T-helper 2 cell (primary cell): ENCODE data around the gene UBR4.

Experiments used
- DNase-seq, 5 experiments: peaks; one replicate each; pipeline versions ENCODE4 v3.0.0 to v3.0.0-alpha.2; 2012 to 2022

The UBR4 gene

DNA sequence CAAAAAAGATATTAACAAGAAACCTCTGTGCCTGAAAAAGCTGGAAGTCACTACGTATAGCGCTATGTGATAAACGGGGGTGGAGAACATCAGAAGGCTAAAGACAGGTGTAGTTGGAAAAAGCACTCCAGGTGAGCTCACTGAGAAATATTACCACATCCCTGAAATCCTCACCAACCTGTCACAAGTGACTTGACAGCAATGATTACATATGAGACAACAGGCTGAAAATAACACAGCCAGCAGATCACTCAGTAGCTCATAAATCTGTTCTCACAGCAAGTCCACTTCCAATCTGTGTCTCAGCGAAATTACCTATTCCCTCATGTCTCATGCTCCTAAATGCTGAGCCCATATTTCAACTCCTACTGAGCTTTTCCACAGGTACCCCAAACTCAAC is 120.5 kb downstream of the UBR4 start:
- no peak for DNase-seq

DNA sequence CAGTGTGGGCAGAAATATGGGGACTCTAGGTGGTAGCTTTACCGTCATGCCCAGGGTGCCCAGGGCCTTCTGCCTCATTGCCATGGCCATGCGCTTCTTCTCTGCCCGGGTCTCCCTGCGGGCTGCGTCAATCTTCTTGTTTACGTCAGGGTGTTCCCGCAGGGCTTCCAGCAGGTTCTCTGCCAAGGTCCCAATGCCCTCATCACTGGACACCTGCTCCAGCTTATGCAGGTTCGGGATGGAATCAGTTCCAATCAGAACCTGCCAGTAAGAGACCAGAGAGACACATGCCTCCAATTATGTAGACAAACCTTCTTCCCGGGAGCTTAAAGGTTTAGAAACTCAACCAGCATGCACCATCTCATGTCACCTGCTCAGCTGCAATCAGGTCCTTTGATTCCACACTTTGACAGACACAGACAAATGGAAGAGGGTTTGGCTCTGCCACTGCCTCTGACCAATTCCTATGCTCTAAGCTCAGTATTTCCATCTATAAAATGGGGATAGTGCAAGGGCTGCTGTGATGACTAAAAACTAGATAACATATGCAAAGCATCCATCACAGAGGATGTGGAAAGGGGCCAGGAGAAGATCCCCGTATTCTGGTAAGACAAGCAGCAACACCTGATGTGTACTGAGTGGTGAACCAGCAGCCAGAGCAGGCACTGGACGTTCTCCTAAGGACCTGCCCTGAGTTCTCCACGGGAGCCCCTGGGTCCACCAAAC is 121.2 kb downstream of the UBR4 start:
- no peak for DNase-seq

DNA sequence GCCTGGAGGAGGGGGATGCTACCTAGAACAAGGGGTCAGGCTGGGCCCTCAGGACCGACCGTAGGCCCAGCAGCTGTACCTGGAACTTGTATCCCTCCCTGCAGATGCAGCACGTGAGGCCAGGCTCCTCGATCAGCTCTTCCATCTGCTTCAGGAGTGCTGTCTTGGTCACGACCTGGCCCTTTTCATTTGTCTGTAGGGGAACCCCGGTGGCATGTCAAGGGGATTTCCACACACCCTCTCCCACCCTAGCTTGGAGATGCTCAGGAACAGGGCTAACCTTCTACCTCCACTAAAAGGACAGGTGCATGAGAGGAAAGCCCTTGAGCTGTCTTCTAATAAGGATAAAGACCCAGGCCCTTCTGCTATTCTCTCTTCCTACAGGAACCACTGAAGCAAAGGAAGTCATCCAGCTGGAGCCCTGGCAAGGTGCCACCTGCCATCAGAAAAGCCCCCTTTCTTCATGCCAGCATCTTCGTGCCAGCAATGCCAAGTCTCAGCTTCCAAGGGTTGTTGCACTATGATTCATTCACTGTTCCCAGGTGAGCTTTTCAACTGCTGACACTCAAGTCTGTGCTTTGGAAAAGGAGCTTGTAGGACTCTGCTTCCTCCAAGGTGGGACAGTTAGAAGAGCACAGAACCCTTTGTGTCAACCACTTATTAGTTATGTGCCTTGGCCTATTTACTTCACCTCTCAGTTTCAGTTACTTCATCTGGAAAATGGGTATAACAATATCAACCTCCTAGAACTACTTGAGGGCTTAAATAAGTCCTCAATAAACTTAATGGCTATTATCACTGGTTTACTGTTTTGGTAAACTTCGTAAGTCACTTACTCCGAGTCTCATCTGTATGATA is 122.1 kb downstream of the UBR4 start:
- DNase-seq, result peak in 1 of 5 experiments; percentile 30

DNA sequence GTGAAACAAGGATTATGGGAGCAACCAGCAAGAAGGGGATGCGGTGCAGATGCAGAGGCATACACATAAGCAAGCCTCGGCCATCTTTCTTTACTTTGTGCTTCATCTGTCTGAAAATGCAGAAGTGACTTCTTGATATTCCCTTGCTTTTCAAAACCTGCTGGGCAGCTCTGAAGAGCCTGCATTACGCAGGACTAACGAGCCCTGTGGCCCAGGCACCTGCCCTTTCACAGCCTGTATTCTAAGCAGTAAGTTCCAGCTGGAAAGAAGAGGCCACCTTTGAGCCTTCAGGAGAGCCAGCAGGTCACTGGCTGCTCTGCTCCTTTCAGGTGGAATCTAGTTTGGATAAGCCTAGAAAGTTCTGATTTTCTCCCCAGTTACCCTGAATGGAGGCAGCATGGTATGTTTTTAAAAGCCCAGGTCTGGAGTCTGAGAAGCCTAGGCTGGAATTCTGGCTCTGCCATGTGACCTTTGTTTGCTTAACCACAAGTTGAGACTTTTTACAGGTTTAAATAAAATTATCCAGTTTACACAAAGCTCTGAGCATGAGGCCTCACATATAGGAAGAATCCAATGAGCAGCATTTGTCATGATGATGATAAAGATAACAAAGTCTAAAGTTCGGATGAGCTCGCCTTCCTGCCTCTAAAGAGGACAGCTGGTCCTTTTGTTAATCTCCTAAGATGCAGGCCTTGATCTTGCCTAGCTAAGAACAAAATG is 122.9 kb downstream of the UBR4 start:
- no peak for DNase-seq

DNA sequence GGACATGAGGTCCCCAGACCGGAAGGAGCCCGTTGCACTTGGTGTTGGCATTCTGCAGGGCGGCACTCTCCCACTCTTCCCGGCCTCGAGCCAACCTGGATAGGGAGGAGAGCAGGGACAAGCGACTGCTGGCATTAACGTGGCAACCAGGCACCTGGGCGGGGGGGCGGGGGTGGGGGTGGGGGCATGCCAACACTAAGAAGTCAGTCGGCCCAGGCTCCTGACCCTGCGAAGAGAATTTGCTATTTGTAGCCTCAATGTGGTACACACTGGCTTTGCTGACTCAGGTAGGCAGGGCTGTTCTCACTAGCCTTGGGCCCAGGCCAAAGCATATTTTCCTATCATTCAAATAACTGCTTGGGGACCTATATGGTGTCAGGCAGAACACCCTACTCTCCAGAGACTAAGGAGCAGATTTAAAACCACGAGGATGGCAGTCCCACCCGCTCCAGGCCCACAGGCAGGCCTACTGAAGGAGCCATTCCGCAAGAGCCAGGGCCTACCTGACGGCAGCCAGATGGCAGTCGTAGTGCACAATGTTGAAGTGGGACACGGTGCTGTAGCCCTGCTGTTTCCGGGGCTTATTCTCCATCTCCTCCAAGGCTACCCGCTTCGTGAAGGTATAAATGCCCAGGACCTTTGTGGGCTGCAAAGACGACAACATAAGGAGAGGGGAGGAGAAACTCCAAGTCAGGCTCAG is 123.7 kb downstream of the UBR4 start:
- DNase-seq, result no peak

DNA sequence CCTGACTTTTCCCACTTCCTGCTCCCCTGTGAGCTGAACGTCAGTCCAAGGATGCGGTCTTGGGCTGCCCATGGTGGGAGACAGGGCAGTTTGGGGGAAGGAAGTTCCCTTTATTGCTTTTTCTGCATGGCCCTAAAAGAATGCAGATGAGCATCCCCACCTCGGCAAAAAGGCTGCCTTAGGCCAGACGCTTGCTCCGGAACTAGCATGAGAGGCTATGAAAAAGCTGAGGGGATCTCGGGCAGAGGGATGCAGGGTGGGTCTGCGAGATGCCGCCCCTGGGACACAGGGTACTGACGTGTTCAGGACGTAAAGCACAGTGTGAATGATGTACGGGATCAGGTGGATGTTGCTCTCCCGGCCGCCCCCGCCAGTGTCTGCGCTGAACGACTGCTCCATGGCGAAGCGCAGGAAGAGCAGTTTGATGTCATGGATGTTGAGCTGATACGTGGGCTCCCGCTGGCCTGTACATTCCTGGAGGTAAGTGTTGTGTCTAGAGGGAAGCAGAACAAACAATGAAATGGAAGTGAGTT is 125.8 kb downstream of the UBR4 start:
- no peak for DNase-seq

DNA sequence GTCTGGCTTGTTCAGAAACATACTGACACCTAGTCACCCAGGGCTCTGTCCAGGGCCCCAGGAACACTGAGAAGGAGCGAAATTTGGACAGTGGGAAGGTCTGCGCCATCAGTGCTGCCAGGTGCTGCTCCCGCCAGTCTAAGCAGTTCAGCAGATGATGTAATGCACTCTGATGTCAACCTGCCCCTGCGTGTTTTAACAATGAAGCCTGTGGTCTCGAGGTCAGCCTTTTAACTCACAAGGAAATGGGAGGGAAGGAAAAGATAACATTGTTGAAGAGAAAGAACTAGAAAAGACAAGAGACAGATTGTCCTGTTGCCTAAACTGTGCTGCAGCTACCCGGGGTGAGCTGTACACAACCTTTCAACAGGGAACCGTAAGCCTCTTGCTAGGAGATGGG is 127.0 kb downstream of the UBR4 start:
- no peak for DNase-seq

DNA sequence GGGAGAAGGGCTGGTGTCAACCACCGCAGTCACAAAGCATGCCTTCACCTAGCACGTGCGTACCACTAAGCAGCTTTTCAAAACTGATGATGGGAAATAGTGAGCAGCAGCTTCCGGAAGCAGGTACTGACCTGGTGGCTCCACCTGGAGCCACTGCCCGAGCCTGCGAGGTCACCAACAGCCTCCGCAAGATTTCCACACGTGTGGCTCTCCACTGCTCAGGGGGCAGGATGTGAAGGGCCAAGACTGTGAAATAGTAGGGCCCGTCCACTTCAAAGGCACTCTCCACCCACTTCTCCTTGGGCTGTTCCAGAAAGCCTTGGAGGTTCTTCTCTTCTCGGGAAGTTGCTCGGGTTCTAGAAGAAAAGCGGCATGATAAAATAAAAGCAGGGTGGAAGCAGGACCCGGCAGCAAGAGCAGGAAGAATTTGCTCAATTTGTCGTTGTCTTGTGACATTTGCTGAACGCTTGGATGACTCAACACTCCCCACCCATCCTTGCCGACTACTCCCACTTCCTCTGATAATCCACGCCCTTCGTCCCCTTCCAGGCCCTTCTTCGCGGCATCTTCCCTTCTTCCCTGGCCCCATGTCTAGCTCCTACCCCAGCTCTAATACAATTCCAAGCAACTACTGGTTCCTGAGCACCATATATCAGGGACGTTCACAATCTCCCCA is 128.7 kb downstream of the UBR4 start:
- no peak for DNase-seq

DNA sequence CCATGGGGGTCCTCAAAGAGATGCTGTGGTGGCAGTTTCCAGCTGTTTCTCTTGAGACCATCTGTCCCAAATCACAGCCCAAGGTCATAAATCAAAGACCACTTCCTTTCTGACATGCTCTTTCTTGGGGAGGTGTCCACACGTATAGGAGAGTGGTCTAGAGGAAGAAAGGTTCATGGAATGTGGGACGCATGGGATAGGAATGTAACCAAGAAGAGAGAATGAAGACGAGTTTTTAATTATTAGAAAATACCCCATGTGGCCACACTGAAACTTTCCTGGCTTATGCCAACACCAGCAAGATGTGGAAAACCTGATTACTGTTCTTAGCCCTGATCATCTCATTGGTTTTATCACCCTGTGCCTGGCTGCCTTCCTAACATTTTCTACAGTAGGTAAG is 129.3 kb downstream of the UBR4 start:
- DNase-seq, result no peak

DNA sequence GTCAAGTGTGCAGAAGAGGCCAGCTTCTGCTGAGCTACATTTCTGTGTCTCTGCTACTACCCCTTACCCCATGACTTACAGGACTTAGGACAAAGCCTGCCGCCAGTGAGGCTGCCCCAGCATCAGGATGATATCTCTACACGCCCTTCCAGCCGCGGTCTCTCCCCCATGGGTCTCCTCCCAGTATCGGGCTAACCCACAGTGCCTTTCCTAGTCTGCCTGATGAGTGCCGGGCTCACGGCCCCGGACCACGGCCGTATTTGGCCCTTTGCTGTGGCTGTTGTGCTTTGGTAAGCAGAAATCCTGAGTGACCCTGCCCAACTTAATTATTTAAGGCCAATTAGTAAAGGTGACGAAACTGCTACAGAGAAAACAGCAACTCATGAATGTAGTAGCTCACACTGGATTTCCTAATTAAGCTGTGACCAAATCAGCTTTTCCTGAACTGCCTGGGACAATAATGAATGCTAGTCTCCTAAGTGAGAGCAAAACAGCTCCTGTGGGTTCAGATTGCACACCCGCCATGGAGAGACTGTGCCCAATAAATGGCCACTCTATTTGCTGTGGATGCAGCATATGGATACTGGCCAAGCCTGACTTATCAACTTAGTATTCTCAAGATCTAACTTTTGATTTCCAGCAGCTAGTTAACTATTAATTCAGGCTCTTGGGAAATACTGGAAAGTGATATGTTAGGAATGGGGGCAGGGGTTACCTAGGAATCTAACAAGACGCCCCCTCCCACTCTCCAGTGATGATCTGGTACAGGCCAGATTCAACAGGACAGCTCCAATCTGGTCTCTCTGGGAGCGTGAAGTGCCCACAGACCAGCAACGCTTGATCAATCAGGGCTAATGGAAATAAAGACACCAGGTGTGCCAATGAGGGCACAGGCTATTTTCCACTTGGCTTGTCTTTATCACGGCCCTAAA is 130.3 kb downstream of the UBR4 start:
- DNase-seq, result no peak

DNA sequence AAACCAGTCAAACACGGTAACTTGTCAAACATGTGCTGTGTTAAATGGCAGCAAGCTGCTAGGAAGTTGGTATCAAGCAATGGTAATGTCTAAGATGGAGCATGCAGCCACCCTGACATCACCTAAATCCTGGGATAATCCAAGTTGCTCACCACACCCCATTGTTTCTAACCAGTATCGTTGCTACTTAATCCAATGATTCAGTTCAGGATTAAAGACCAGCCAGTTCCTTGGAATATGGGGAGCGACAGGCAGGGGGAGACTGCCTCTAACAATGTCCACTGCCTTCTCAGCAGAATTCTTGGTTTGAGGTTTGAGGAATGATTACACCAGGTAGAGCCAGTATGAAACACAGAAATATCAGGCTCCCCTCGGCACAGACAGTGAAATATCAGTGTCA is 131.5 kb downstream of the UBR4 start:
- DNase-seq, result no peak

DNA sequence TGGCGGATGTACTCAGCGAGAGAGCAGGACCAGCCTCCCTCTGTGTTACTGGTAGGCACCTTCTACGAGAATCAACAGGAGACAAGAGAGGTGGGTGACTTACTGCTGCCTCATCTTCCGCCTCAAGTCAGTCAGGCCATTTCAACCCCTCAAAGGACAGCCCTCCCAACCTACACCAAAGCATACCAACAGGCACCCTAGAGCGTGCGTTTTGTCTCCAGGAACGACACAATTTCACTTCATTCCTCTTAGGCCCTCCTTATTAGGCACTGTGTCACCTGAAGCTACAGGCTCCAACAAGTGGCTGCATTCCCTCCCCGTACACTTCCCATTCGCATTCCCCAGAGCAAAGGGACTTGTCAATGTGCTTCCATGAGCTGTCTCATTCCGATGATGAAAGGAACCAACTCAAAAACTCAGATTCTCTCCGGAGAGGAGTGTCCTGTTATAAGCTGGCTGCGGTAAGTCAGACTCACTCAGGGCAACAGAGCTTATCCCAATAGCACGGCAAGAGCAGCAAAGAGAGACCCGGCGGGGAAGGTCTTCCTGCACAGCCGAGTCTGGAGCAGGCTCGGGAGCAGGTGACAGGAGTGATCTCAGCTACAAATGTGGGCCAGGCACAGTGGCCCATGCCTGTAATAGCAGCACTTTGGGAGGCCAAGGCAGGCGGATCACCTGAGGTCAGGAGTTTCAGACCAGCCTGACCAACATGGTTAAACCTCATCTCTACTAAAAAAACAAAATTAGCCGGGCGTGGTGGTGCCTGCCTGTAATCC is 133.0 kb downstream of the UBR4 start:
- DNase-seq, result no peak

DNA sequence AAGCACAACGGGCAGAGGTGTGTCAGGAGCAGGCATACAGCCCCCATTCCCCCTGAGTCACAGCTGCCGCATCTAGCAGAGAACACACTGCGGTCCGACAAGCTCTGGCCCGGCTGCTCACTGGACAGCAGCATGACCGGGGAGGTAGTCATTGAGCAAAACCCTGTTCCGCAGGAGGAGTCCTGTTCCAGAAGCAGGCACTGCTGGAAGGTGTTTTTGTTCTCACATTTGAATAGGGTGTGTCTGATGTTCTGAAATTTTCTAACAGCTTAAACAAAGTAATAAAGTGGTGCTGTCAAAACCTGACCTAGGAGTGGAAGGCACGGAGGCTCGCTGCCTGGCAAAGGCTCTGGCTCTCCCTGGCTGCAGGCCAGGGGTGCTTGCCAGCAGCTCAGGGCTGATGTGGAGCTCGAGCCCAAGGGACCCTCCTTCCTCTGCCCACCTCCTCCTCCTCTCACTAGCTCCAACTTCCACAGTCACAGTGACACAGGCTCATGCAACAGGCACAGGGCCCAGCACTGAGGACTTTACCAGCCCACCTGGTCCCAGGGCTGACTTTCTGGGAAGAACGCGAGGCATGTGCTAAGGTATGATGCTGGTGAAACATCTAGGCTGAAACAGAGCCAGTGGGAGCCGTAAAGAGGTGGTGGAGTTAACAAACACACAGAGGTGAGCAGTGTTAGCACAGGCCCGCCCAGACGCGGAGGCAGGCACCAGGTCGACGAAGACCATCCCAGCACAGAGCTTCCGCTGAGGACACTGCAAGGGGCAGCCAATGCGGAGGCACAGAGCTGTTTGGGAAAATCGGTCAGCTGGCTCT is 135.0 kb downstream of the UBR4 start:
- DNase-seq, result peak in 1 of 5 experiments; percentile 48

DNA sequence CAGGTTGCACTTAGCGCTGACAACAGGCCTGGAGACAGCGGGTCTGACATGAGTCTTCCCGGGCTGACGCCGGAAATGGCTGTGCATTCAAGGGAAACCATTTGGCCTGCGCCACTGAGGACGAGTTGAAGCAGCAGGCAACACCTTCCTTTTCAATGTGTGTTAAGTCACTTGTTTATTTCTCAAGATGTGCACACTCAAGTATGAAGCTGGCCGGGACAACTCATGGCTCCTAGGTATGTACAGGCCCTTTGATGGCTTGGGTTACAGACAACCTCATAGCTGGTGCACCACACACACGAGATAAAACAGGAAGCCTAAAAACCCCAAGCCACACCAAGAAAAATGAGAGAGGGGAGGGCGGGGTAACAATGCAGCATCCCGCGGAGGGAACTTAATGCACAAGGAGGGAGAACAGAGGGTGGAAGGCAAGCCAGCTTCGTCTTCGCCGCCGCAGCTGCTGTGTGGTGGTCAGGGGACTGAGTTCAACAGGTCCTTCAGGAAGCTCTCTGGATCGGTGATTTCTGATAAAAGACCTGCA is 135.6 kb downstream of the UBR4 start:
- DNase-seq, result peak in 4 of 5 experiments; percentile 23 to 96 (median 60)

DNA sequence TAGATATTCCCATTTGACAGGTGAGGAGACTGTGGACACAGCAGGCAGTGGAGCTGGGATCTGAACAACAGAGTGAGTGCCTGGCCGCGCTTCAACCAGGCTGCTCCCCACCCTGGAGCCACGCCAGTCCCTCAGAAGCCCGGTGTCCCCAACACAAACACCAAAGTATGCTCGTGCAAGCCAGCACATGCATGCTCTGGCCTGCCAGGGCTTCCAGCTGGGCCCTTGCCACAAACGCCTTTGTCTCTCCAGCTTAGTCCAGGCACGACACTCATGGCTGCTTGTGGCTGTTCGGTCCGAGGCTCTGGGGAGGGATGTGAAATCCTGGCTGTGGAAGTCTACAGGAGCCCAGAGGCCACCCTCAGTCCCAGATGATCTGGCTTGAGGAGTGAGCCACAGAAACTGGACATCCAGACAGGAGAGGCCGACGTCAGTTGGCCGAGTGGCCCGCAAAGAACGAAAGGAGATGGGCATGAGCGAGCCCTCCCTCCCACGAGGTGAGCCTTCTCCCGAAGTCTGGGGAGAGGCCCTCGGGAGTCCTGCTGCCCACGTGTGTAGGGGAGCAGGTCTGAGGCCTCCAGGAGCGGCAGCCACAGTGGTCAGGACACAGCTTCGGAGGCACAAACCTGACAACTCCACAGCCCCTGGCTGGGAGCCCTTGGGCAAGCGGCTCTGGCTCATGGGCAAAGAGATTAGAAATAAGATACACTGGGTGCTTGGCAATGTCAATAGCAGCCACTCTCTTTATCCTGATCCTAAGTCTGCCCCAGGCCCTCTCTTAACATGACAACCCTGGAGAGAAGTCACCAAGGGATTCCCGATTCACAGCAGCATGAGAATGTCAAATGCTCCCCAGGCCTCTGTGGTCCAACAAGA is 136.5 kb downstream of the UBR4 start:
- DNase-seq, result no peak

DNA sequence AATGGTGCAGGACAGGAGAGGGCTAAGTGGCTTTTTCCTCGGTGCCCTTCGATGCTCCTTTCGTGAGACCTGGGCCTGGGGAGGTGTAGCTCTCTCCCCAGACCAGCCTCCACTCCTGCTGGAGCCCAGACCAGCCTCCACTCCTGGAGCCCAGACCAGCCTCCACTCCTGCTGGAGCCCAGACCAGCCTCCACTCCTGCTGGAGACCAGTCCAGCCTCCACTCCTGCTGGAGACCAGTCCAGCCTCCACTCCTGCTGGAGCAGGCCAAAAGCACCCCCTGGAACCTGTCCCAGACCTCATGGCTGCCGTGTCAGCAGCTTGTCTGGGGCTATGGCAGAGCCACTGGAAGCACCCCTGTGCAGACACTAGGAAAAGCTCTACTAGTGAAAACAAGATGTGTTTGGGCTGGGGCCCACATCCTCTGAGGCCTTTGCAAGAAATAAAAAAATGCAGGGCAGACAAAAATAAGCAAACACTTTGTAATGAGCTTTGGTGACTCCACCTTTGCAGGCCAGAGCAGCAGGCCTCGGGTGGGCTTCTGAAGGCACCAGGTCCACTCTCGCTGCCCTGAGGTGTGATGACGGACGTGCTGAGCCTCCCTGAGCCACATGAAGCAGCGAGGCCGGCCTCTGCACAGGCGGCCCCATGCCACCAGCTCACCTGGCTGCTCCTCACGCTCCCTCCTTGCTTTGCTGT is 137.6 kb downstream of the UBR4 start:
- DNase-seq, result peak in 1 of 5 experiments; percentile 64

DNA sequence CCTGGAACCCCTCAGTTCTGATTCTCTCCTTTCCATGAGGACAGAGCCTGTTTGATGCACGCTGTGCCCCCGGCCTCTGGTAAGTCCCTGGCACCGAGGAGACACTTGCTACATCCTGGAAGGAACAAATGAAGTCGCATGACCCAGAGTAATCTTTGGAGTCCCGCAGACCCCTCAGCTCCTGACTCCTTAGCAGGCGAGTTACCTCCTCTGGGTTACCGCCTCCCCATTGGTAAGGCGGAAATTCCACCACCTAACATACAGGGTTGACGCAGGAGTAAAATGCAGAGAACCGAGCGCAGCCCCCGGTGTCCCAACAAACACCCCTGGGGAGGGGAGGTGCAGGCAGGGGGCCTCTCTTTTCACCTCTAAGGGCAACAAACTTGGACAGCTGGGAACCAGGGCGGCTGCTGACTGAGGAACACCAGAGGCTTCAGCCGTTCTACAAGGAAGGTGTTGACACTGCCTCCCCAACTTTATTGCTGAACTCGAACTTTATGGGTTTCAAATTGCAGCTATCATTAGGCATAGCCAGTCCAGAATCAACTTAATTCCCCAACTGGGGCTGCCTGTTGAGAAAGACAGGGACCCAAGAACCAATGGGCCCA is 138.3 kb downstream of the UBR4 start:
- DNase-seq, result no peak
